DND-41 (cell line): ENCODE measurements around the gene PIP5K1A.

Source experiments
- EZH2 ChIP-seq: IDR thresholded peaks from 3 replicates; pipeline ENCODE4 v1.6.1; 2012; ENCODE audit warnings: borderline replicate concordance, low read depth, mild to moderate bottlenecking, moderate library complexity, low read length, inconsistent platforms; ENCODE audit not compliant: severe bottlenecking
- TF ChIP-seq, protein P1 (sequence below): IDR thresholded peaks from 2 replicates; pipeline ENCODE4 v1.5.1; 2012; ENCODE audit warnings: borderline replicate concordance, low read length, moderate library complexity, mild to moderate bottlenecking; ENCODE audit not compliant: poor library complexity, severe bottlenecking; ENCODE audit errors: extremely low read depth

- TF ChIP-seq, protein P1, sequence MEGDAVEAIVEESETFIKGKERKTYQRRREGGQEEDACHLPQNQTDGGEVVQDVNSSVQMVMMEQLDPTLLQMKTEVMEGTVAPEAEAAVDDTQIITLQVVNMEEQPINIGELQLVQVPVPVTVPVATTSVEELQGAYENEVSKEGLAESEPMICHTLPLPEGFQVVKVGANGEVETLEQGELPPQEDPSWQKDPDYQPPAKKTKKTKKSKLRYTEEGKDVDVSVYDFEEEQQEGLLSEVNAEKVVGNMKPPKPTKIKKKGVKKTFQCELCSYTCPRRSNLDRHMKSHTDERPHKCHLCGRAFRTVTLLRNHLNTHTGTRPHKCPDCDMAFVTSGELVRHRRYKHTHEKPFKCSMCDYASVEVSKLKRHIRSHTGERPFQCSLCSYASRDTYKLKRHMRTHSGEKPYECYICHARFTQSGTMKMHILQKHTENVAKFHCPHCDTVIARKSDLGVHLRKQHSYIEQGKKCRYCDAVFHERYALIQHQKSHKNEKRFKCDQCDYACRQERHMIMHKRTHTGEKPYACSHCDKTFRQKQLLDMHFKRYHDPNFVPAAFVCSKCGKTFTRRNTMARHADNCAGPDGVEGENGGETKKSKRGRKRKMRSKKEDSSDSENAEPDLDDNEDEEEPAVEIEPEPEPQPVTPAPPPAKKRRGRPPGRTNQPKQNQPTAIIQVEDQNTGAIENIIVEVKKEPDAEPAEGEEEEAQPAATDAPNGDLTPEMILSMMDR: no peak
- no peak for TF ChIP-seq EZH2
Measured at GRCh38 chr1:151267760-151268159, 69.4 kb downstream of the PIP5K1A start.
